ENCODE data around the gene COBLL1.

Gene COBLL1

DNA sequence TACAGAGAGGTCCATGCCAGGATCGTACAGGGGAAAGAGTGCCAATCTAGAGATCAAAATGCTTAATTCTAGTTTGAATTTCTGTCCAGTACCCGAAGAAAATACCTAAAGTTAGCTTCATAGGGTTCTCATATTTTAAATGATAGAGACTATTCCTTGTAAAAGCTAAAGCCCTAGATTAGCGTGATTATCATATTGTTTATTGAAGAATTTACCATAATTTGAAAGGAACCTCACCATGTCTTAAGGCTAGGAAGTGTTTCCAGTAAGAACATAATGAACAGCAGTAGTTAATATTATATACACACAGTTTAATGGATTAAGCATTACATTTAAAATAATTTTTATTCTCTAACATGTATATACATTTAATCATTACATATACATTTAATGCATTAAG is 68.5 kb downstream of the COBLL1 start:
- Histone ChIP-seq H3K27me3 (ENCODE audit: low read depth, low read length) (no peaks in the 10 kb centered on the region), H3K4me2 (ENCODE audit: low read length) (no peak overlapping the region), H3K79me2 (ENCODE audit: low read length) (peaks cover 2% of the 10 kb centered on the region; the same call in 1 of the 2 replicates), H3K9me3 (ENCODE audit: insufficient read depth, low read length) (no peaks in the 10 kb centered on the region), H3K36me3 (replicated peaks; ENCODE audit: low read depth, low read length) (no peaks in the 10 kb centered on the region), H2AFZ (ENCODE audit: low read depth, low read length) (no peak overlapping the region), H3K4me1 (ENCODE audit: low read length) (peaks cover 11% of the 10 kb centered on the region), H3K27ac (ENCODE audit: low read length) (no peak overlapping the region), H3K9ac (ENCODE audit: low read length) (no peak overlapping the region), H3K4me3 (ENCODE audit: low read length) (no peak overlapping the region), H4K20me1 (ENCODE audit: insufficient read depth, low read length) (no peaks in the 10 kb centered on the region)
- no peak for TF ChIP-seq CTCF (IDR thresholded peaks at IDR 0.05; ENCODE audit: low read depth, low read length)
- no peak for TF ChIP-seq EZH2phosphoT487 (IDR thresholded peaks at IDR 0.05; ENCODE audit: low read depth)

DNA sequence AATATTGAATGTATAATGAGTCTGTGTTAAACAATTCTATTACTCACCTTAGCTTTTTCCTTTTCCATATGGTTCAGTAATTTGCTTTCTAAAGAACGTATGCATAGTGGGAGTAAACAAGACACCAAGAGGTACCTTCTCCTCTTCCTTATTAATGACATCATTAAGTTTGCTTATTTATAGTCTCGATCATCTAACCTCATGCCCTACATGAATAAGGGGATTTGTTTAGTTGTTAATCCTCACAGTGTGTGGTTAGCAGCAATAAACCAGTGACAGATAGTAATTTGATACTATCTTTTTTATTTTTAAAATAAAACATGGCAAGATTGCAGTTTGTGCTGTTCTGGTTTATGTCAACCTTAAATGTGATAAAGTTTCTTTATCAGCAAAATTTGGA is 69.7 kb downstream of the COBLL1 start:
- Histone ChIP-seq H3K27ac (ENCODE audit: low read length) (no peak overlapping the region), H3K36me3 (replicated peaks; ENCODE audit: low read depth, low read length) (no peaks in the 10 kb centered on the region), H3K9me3 (ENCODE audit: insufficient read depth, low read length) (no peaks in the 10 kb centered on the region), H3K4me1 (ENCODE audit: low read length) (peaks cover 10% of the 10 kb centered on the region), H3K4me3 (ENCODE audit: low read length) (no peak overlapping the region), H3K27me3 (ENCODE audit: low read depth, low read length) (no peaks in the 10 kb centered on the region), H3K4me2 (ENCODE audit: low read length) (no peak overlapping the region), H3K9ac (ENCODE audit: low read length) (no peak overlapping the region), H4K20me1 (ENCODE audit: insufficient read depth, low read length) (no peaks in the 10 kb centered on the region), H3K79me2 (ENCODE audit: low read length) (no peaks in the 10 kb centered on the region), H2AFZ (ENCODE audit: low read depth, low read length) (no peak overlapping the region)
- TF ChIP-seq CTCF (IDR thresholded peaks at IDR 0.05; ENCODE audit: low read depth, low read length), result no peak
- TF ChIP-seq EZH2phosphoT487 (IDR thresholded peaks at IDR 0.05; ENCODE audit: low read depth), result no peak

DNA sequence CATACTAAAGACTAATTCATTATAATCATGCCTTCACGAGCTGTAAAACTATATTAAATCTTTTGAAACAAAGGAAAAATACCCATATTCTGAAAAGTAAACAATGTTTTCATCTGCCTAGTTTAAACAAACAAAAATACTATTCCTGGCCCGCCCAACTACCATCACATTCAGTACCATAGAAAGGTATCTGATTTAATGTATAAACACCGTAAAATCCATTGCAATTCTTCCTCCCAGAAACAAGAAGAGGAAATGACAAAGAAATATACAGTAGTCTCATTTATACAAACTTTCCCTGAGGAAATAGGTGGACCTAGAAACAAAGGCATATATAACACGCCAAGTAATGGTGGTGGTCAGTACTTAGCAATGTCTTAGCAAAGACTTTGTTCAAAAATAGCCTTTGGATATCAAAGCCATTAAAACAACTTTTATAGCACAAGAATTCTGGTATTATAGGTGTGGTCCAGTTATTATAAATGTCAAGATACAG is 71.2 kb downstream of the COBLL1 start:
- Histone ChIP-seq H3K36me3 (replicated peaks; ENCODE audit: low read depth, low read length) (no peaks in the 10 kb centered on the region), H3K27me3 (ENCODE audit: low read depth, low read length) (no peaks in the 10 kb centered on the region), H3K9me3 (ENCODE audit: insufficient read depth, low read length) (no peaks in the 10 kb centered on the region), H3K4me2 (ENCODE audit: low read length) (no peak overlapping the region), H3K27ac (ENCODE audit: low read length) (no peak overlapping the region), H3K4me3 (ENCODE audit: low read length) (no peak overlapping the region), H3K9ac (ENCODE audit: low read length) (no peak overlapping the region), H3K79me2 (ENCODE audit: low read length) (no peaks in the 10 kb centered on the region), H2AFZ (ENCODE audit: low read depth, low read length) (no peak overlapping the region), H4K20me1 (ENCODE audit: insufficient read depth, low read length) (no peaks in the 10 kb centered on the region), H3K4me1 (ENCODE audit: low read length) (peaks cover 17% of the 10 kb centered on the region)
- TF ChIP-seq CTCF (IDR thresholded peaks at IDR 0.05; ENCODE audit: low read depth, low read length) (no peak), EZH2phosphoT487 (IDR thresholded peaks at IDR 0.05; ENCODE audit: low read depth) (no peak)

- H3K36me3 ChIP-seq (replicated peaks; ENCODE audit: low read depth, low read length), result no peaks in the 10 kb centered on the region
- no peak overlapping the region for H2AFZ ChIP-seq (ENCODE audit: low read depth, low read length)
- H3K9me3 ChIP-seq (ENCODE audit: insufficient read depth, low read length), result no peaks in the 10 kb centered on the region
- TF ChIP-seq CTCF (IDR thresholded peaks at IDR 0.05; ENCODE audit: low read depth, low read length) (no peak), EZH2phosphoT487 (IDR thresholded peaks at IDR 0.05; ENCODE audit: low read depth) (no peak)
- no peak overlapping the region for H3K4me3 ChIP-seq (ENCODE audit: low read length)
- no peaks in the 10 kb centered on the region for H4K20me1 ChIP-seq (ENCODE audit: insufficient read depth, low read length)
- H3K27ac ChIP-seq (ENCODE audit: low read length), result no peak overlapping the region
- H3K4me2 ChIP-seq (ENCODE audit: low read length), result no peak overlapping the region
- peaks cover 4% of the 10 kb centered on the region; the same call in 1 of the 2 replicates for H3K79me2 ChIP-seq (ENCODE audit: low read length)
- no peak overlapping the region for H3K9ac ChIP-seq (ENCODE audit: low read length)
- H3K27me3 ChIP-seq (ENCODE audit: low read depth, low read length), result no peaks in the 10 kb centered on the region
- peaks cover 32% of the 10 kb centered on the region for H3K4me1 ChIP-seq (ENCODE audit: low read length)
Observed at GRCh38 chr2:164766954-164767320, 74.7 kb downstream of the COBLL1 start.
